Middle frontal gyrus (tissue), 1 donor: ENCODE data around the gene SUSD3.

Experiments used
- DNase-seq: peaks from one replicate; pipeline ENCODE4 v3.0.0-alpha.2; 2015; ENCODE audit warnings: low spot score; ENCODE audit errors: extremely low spot score

SUSD3 gene

GRCh38 chr9:93121316-93122241, 63.1 kb downstream of the SUSD3 start:
- DNase-seq, result no peak

GRCh38 chr9:93122721-93123221, 64.3 kb downstream of the SUSD3 start:
- no peak for DNase-seq

- no peak for DNase-seq
Observed at GRCh38 chr9:93123561-93124283, 65.2 kb downstream of the SUSD3 start.

- DNase-seq, result no peak
Observed at GRCh38 chr9:93124793-93125192, 66.3 kb downstream of the SUSD3 start.

- DNase-seq, result no peak
Observed at GRCh38 chr9:93125331-93125894, 66.9 kb downstream of the SUSD3 start.

GRCh38 chr9:93126151-93126781, 67.8 kb downstream of the SUSD3 start:
- no peak for DNase-seq

- DNase-seq, result no peak
Observed at GRCh38 chr9:93126825-93127368, 68.4 kb downstream of the SUSD3 start.

GRCh38 chr9:93127395-93127911, 69.0 kb downstream of the SUSD3 start:
- no peak for DNase-seq

GRCh38 chr9:93128011-93128714, 69.7 kb downstream of the SUSD3 start:
- DNase-seq, result no peak

GRCh38 chr9:93128715-93129224, 70.3 kb downstream of the SUSD3 start:
- no peak for DNase-seq

GRCh38 chr9:93129286-93129685, 70.8 kb downstream of the SUSD3 start:
- no peak for DNase-seq

GRCh38 chr9:93129691-93130500, 71.4 kb downstream of the SUSD3 start:
- no peak for DNase-seq

- DNase-seq, result no peak
Observed at GRCh38 chr9:93130861-93131481, 72.5 kb downstream of the SUSD3 start.

- no peak for DNase-seq
Observed at GRCh38 chr9:93131599-93132286, 73.2 kb downstream of the SUSD3 start.

GRCh38 chr9:93132287-93132927, 73.9 kb downstream of the SUSD3 start:
- no peak for DNase-seq

GRCh38 chr9:93132946-93133680, 74.6 kb downstream of the SUSD3 start:
- no peak for DNase-seq

- DNase-seq, result no peak
Observed at GRCh38 chr9:93133681-93134014, 75.1 kb downstream of the SUSD3 start.
